Esophagus squamous epithelium (tissue), 5 donors: ENCODE data around the gene ACOT12. TPM values are rescaled to one million over a fixed set of nuclear protein-coding genes. Genes with fewer than 3 reads are reported as not detected.

ENCODE experiments used
- DNase-seq: peaks from one replicate; lab custom pipeline; 2025; lab: John Stamatoyannopoulos, UW
- H3K27ac ChIP-seq, 4 donors: fragments of 200-600 bp; sonication (generic); one replicate each; pipeline ENCODE4 v1.5.1; 2016 to 2019; ENCODE audit warnings: mild to moderate bottlenecking in 1 of 4
- H3K27me3 ChIP-seq, 4 donors: fragments of 200-600 bp; sonication (generic); 1 replicate in 3 of 4; 2 replicates in 1 of 4; pipeline versions ENCODE4 v1.5.1 to v1.6.0; 2017 to 2021; ENCODE audit warnings: antibody characterized with exemption in 1 of 4
- H3K36me3 ChIP-seq, 3 donors: fragments of 200-600 bp; sonication (generic); one replicate each; pipeline ENCODE4 v1.5.1; 2016 to 2019
- H3K4me1 ChIP-seq, 3 donors: fragments of 200-600 bp; sonication (generic); one replicate each; pipeline ENCODE4 v1.5.1; 2017 to 2019
- H3K4me3 ChIP-seq, 4 donors: fragments of 200-600 bp; sonication (generic); 1 replicate in 3 of 4; 2 replicates in 1 of 4; pipeline ENCODE4 v1.5.1; 2016 to 2019; ENCODE audit warnings: mild to moderate bottlenecking in 2 of 4, moderate library complexity in 1 of 4
- H3K9me3 ChIP-seq, 3 donors: fragments of 200-600 bp; sonication (generic); one replicate each; pipeline ENCODE4 v1.5.1; 2016 to 2019
- CTCF ChIP-seq, 6 experiments: fragments of 450-650 bp in 4 of 6; fragments of 200-600 bp in 2 of 6; sonication (generic) in 2 of 6; IDR thresholded peaks; one replicate each; pipeline ENCODE4 v1.5.1; 2016 to 2019; ENCODE audit warnings: antibody characterized with exemption in 6 of 6, mild to moderate bottlenecking in 4 of 6, moderate library complexity in 4 of 6
- POLR2A ChIP-seq, 4 donors: fragments of 450-650 bp; IDR thresholded peaks; one replicate each; pipeline ENCODE4 v1.6.1; 2017; ENCODE audit warnings: antibody characterized with exemption in 4 of 4, mild to moderate bottlenecking in 4 of 4, moderate library complexity in 3 of 4
- WGBS, 2 donors: methylation state at CpG; one replicate each; pipeline ENCODE4 v1.1.5; 2018; 5-methylcytosine and 5-hydroxymethylcytosine counted together
- intact Hi-C: fragments of 100-400 bp; cut with DNase I; formaldehyde crosslinking; loops from one replicate; pipeline ENCODE4 v1.15.0; 2022
- total RNA-seq, 4 donors: library from RNA; depleted of rRNA; stranded (reverse); fragments of >200 nt; gene quantifications; one replicate each; pipeline ENCODE4 v1.1.0, GENCODE V29; 2016
- donor health status: DM: yes; HTN: yes; CAD: no.

Gene ACOT12
- total RNA-seq, 4 donors from 2014 or later, result not detected

GRCh38 chr5:81337803-81338202 lies 56.1 kb downstream of the ACOT12 start:
- H3K9me3 ChIP-seq, result no peaks in the 10 kb centered on the region
- H3K4me1 ChIP-seq, result no peaks in the 10 kb centered on the region
- no peak for TF ChIP-seq POLR2A (IDR thresholded peaks at IDR 0.05)
- TF ChIP-seq CTCF (IDR thresholded peaks at IDR 0.05), result no peak
- intact Hi-C loops, result no loop called here
- no peaks in the 10 kb centered on the region for H3K36me3 ChIP-seq
- WGBS, 2 donors, result 69 to 81% methylated on average over 2 of the region's 2 CpGs
- no peak for DNase-seq
- H3K27me3 ChIP-seq, result no peaks in the 10 kb centered on the region
- H3K27ac ChIP-seq, result no peak overlapping the region
- H3K4me3 ChIP-seq, result no peak overlapping the region

- Histone ChIP-seq H3K4me1 (no peaks in the 10 kb centered on the region), H3K4me3 (no peak overlapping the region), H3K36me3 (no peaks in the 10 kb centered on the region), H3K27ac (no peak overlapping the region), H3K27me3 (no peaks in the 10 kb centered on the region), H3K9me3 (no peaks in the 10 kb centered on the region)
- WGBS, 2 donors, result 7 to 33% methylated on average over 1 of the region's 1 CpG
- intact Hi-C loops, result no loop called here
- TF ChIP-seq POLR2A (IDR thresholded peaks at IDR 0.05) (no peak), CTCF (IDR thresholded peaks at IDR 0.05) (no peak)
- no peak for DNase-seq
Measured at GRCh38 chr5:81336556-81336955, 57.4 kb downstream of the ACOT12 start.

- H3K4me1 ChIP-seq, result no peaks in the 10 kb centered on the region
- WGBS, 2 donors, result 88 to 92% methylated on average over 2 of the region's 2 CpGs
- TF ChIP-seq CTCF (IDR thresholded peaks at IDR 0.05), result no peak
- no peak for TF ChIP-seq POLR2A (IDR thresholded peaks at IDR 0.05)
- DNase-seq, result no peak
- H3K36me3 ChIP-seq, result no peaks in the 10 kb centered on the region
- no peak overlapping the region for H3K27ac ChIP-seq
- intact Hi-C loops, result no loop called here
- H3K27me3 ChIP-seq, result no peaks in the 10 kb centered on the region
- H3K9me3 ChIP-seq, result no peaks in the 10 kb centered on the region
- no peak overlapping the region for H3K4me3 ChIP-seq
Measured at GRCh38 chr5:81335946-81336345, 58.0 kb downstream of the ACOT12 start.

- no peaks in the 10 kb centered on the region for H3K27me3 ChIP-seq
- no peaks in the 10 kb centered on the region for H3K36me3 ChIP-seq
- TF ChIP-seq POLR2A (IDR thresholded peaks at IDR 0.05), result no peak
- no peak for TF ChIP-seq CTCF (IDR thresholded peaks at IDR 0.05)
- H3K27ac ChIP-seq, result no peak overlapping the region
- no peak for DNase-seq
- H3K4me3 ChIP-seq, result peak overlapping the region in 1 of 4 donors; percentile 4
- no peaks in the 10 kb centered on the region for H3K4me1 ChIP-seq
- intact Hi-C loops, result no loop called here
- H3K9me3 ChIP-seq, result no peaks in the 10 kb centered on the region
- 73 to 80% methylated on average over 13 to 14 of the region's 14 CpGs for WGBS, 2 donors
Measured at GRCh38 chr5:81334304-81335061, 59.5 kb downstream of the ACOT12 start.

- Histone ChIP-seq H3K36me3 (no peaks in the 10 kb centered on the region), H3K27ac (no peak overlapping the region), H3K4me3 (no peak overlapping the region), H3K27me3 (no peaks in the 10 kb centered on the region), H3K4me1 (no peaks in the 10 kb centered on the region), H3K9me3 (no peaks in the 10 kb centered on the region)
- no peak for DNase-seq
- 94 to 100% methylated on average over 2 of the region's 2 CpGs for WGBS, 2 donors
- intact Hi-C loops, result no loop called here
- no peak for TF ChIP-seq CTCF (IDR thresholded peaks at IDR 0.05)
- TF ChIP-seq POLR2A (IDR thresholded peaks at IDR 0.05), result no peak
Measured at GRCh38 chr5:81326554-81326953, 67.4 kb downstream of the ACOT12 start.
